ENCODE measurements around the gene WWOX.

WWOX gene

DNA sequence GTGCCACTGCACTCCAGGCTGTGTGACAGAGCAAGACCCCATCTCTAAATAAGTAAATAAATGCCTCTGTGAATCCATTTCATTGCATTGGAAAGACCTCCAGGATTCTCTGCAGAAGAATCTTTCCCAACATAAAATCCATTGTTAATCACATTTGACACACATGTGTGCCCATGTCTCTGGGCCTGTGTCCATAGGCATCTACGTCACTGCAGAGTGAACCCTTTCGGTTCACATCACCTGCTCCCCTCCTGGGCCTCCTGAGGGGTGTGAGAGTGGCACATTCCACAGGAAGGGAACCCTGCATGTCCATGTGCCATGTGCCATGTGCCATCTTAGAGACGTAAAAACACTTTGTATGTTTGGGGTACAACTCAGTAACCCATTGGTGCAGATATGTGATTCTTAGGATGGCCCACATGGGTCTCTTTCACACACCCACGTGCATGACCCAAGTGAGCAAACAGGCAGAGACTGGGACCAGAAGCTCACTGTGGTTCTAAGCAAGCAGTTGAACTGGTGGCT, 1073.6 kb downstream of the WWOX start:
- H3K27me3 ChIP-seq (ENCODE audit: insufficient read depth, low read depth), result no peaks in the 10 kb centered on the region
- no peaks in the 10 kb centered on the region for H4K20me1 ChIP-seq (ENCODE audit: insufficient read depth)
- no peak overlapping the region for H3K4me2 ChIP-seq
- no peaks in the 10 kb centered on the region for H3K79me2 ChIP-seq (ENCODE audit: insufficient read depth, low read depth)
- no peaks in the 10 kb centered on the region for H3K36me3 ChIP-seq (ENCODE audit: insufficient read depth)
- no peak overlapping the region for H3K27ac ChIP-seq
- no peak overlapping the region for H2AFZ ChIP-seq (ENCODE audit: low read depth)
- TF ChIP-seq, protein P1, sequence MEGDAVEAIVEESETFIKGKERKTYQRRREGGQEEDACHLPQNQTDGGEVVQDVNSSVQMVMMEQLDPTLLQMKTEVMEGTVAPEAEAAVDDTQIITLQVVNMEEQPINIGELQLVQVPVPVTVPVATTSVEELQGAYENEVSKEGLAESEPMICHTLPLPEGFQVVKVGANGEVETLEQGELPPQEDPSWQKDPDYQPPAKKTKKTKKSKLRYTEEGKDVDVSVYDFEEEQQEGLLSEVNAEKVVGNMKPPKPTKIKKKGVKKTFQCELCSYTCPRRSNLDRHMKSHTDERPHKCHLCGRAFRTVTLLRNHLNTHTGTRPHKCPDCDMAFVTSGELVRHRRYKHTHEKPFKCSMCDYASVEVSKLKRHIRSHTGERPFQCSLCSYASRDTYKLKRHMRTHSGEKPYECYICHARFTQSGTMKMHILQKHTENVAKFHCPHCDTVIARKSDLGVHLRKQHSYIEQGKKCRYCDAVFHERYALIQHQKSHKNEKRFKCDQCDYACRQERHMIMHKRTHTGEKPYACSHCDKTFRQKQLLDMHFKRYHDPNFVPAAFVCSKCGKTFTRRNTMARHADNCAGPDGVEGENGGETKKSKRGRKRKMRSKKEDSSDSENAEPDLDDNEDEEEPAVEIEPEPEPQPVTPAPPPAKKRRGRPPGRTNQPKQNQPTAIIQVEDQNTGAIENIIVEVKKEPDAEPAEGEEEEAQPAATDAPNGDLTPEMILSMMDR (conservative IDR thresholded peaks at IDR 0.05; ENCODE audit: low read depth, low read length), result no peak
- H3K4me3 ChIP-seq (IDR thresholded peaks at IDR 0.05; ENCODE audit: insufficient read depth, low read depth, low read length), result no peak overlapping the region
- H3K9ac ChIP-seq, result no peak overlapping the region
- no peaks in the 10 kb centered on the region for H3K4me1 ChIP-seq (ENCODE audit: low read depth, poor library complexity, severe bottlenecking)

DNA sequence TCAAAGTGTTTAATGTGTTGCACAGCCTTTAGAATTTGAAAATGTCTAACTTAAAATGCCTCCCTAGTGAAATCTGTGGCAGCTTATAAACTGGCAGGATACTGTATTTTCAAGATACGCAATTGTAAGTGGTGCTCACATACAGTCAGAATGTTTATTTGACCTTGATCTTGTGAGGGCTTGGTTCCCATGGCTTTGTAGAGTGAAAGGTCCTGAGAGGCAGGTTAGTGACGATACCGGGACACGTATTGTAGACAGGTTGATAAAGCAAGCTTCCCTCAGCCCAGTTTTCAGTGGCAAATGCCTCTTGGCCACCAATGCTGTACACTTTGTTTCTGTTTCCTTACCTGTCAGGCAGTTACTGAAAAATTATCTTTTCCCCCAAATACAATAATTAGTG, 1074.5 kb downstream of the WWOX start:
- Histone ChIP-seq H3K27me3 (ENCODE audit: insufficient read depth, low read depth) (no peaks in the 10 kb centered on the region), H3K4me3 (IDR thresholded peaks at IDR 0.05; ENCODE audit: insufficient read depth, low read depth, low read length) (no peak overlapping the region), H3K4me1 (ENCODE audit: low read depth, poor library complexity, severe bottlenecking) (no peaks in the 10 kb centered on the region), H3K79me2 (ENCODE audit: insufficient read depth, low read depth) (no peaks in the 10 kb centered on the region), H3K9ac (no peak overlapping the region), H4K20me1 (ENCODE audit: insufficient read depth) (no peaks in the 10 kb centered on the region), H3K4me2 (no peak overlapping the region), H2AFZ (ENCODE audit: low read depth) (no peak overlapping the region), H3K27ac (no peak overlapping the region), H3K36me3 (ENCODE audit: insufficient read depth) (no peaks in the 10 kb centered on the region)
- TF ChIP-seq, protein P1 (conservative IDR thresholded peaks at IDR 0.05; ENCODE audit: low read depth, low read length), result no peak

DNA sequence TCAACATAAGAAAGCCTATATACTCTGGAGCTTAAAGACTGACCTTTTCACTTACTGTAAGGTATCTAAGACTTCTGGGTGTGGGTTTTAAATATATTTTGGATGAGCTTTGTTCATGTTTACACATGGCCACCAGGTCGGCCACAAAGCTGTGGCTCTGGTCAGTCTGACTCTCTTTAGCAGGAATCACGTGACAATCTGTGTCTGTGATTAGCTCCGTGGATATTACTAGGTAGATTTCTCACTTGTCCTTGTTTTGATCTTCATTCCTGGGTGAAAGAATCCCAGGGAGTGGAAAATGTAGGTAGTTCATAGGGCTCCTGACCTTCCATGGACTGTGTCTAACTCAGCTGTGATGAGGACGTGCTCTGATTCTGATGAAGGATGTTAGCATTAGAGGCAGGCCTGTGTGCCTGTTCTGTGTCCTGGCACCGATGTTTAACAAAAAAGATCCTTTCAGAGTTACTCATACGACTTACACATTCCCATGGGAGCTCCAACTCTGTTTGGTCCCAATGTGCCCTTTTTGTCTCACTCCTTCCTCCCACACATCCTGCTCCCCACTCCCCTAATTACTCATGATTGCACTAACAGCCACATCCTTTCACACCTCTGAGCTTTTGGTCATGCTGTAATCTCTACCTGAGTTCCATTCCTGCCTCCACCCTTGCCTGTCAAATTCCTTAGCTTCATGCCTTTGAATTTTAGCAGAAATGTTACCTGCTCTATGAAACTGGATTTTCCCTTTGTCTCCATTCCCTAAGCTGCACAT, 1076.0 kb downstream of the WWOX start:
- TF ChIP-seq, protein P1 (conservative IDR thresholded peaks at IDR 0.05; ENCODE audit: low read depth, low read length), result no peak
- no peaks in the 10 kb centered on the region for H3K79me2 ChIP-seq (ENCODE audit: insufficient read depth, low read depth)
- no peak overlapping the region for H3K27ac ChIP-seq
- no peaks in the 10 kb centered on the region for H3K4me1 ChIP-seq (ENCODE audit: low read depth, poor library complexity, severe bottlenecking)
- no peak overlapping the region for H3K4me3 ChIP-seq (IDR thresholded peaks at IDR 0.05; ENCODE audit: insufficient read depth, low read depth, low read length)
- no peak overlapping the region for H3K9ac ChIP-seq
- H3K4me2 ChIP-seq, result no peak overlapping the region
- no peaks in the 10 kb centered on the region for H4K20me1 ChIP-seq (ENCODE audit: insufficient read depth)
- H3K36me3 ChIP-seq (ENCODE audit: insufficient read depth), result no peaks in the 10 kb centered on the region
- no peaks in the 10 kb centered on the region for H3K27me3 ChIP-seq (ENCODE audit: insufficient read depth, low read depth)
- H2AFZ ChIP-seq (ENCODE audit: low read depth), result no peak overlapping the region

DNA sequence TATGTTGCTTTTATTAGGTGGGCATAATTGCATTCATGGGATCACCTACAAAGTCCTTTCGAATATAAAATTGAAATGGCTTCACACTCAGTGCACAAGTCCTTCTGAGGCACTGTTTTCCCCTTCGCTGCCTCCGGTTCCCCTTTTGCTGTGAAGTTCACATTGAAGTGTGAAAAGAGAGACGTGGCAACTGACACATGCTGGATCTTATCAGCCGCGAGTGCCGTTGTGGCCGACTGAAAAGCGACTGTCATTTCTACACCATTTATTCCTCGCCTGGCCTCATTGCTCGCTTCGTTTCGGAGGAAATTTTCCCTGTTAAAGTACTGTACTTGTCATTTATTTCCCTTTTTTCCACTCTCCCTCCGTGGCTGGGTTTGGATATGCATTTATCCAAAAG, 1077.6 kb downstream of the WWOX start:
- Histone ChIP-seq H2AFZ (ENCODE audit: low read depth) (no peak overlapping the region), H3K4me1 (ENCODE audit: low read depth, poor library complexity, severe bottlenecking) (no peaks in the 10 kb centered on the region), H3K4me2 (no peak overlapping the region), H3K36me3 (ENCODE audit: insufficient read depth) (no peaks in the 10 kb centered on the region), H4K20me1 (ENCODE audit: insufficient read depth) (no peaks in the 10 kb centered on the region), H3K9ac (no peak overlapping the region), H3K27me3 (ENCODE audit: insufficient read depth, low read depth) (no peaks in the 10 kb centered on the region), H3K4me3 (IDR thresholded peaks at IDR 0.05; ENCODE audit: insufficient read depth, low read depth, low read length) (no peak overlapping the region), H3K27ac (no peak overlapping the region), H3K79me2 (ENCODE audit: insufficient read depth, low read depth) (no peaks in the 10 kb centered on the region)
- TF ChIP-seq, protein P1 (conservative IDR thresholded peaks at IDR 0.05; ENCODE audit: low read depth, low read length), result no peak

Measured in KMS-11 (cell line).